HCT116 (cell line): Measurements from ENCODE around the gene APOH. TPM values are rescaled to one million over a fixed set of nuclear protein-coding genes. Genes with fewer than 3 reads are reported as not detected.

Experiments used
- ATAC-seq: fragments of 200-7000 bp; cut with Tn5 transposase; 2 replicates; pipeline ENCODE4 v1.9.1; 2020; ENCODE audit warnings: mild to moderate bottlenecking, moderate library complexity
- BruUV-seq: library from RNA; stranded (reverse); fragments of 400-500 nt; replicated peaks from 2 replicates; lab custom pipeline; 2021; lab: Mats Ljungman, UMichigan
- CTCF ChIA-PET: fragments of 300-600 bp; sonication (Branson Sonifier 250); formaldehyde crosslinking; loops from one replicate; lab custom pipeline; 2021; ENCODE audit warnings: antibody characterized with exemption; lab: Charles Lee
- POLR2A ChIA-PET: fragments of 300-600, 350-600 bp; sonication (Branson Sonifier 250); formaldehyde crosslinking; loops from one replicate; lab custom pipeline; 2021; ENCODE audit warnings: antibody characterized with exemption; lab: Charles Lee
- RAD21 ChIA-PET, 2 experiments: fragments of 300-600 bp; sonication (Branson Sonifier 250); formaldehyde crosslinking; loops; one replicate each; lab custom pipeline; 2023; ENCODE audit warnings: low total read pairs in 2 of 2; ENCODE audit not compliant: uncharacterized antibody in 2 of 2, unreplicated experiment in 2 of 2, low non-redundant PET in 1 of 2; lab: Charles Lee
- DNase-seq: peaks from one replicate; pipeline ENCODE4 v3.0.0-alpha.2; 2010; ENCODE audit warnings: low read depth, low spot score
- H2AFZ ChIP-seq: fragments of 200-600 bp; shearing (Covaris generic), sonication (generic); 2 replicates; pipeline ENCODE4 v1.6.1; 2017; ENCODE audit warnings: low read depth, mixed run types, mixed read lengths, antibody characterized with exemption, low read length; ENCODE audit not compliant: poor library complexity, severe bottlenecking
- H3K27ac ChIP-seq: 2 replicates; pipeline ENCODE4 v1.5.1; 2012; ENCODE audit warnings: low read depth, low read length
- H3K27me3 ChIP-seq: fragments of 200-600 bp; sonication (generic); 2 replicates; pipeline ENCODE4 v1.6.1; 2016; ENCODE audit warnings: mixed run types, low read length, mixed read lengths; ENCODE audit not compliant: insufficient read depth
- H3K36me3 ChIP-seq, 2 experiments: fragments of 200-500 bp in 1 of 2; fragments of 200-600 bp in 1 of 2; sonication (Bioruptor generic) in 1 of 2; sonication (generic) in 1 of 2; 2 replicates each; pipeline versions ENCODE4 v1.5.1 to v1.6.1; 2014 to 2016; ENCODE audit warnings: low read length in 2 of 2, inconsistent platforms in 1 of 2, mixed read lengths in 1 of 2, mixed run types in 1 of 2; ENCODE audit not compliant: insufficient read depth in 2 of 2, control insufficient read depth in 1 of 2
- H3K4me1 ChIP-seq, 2 experiments: fragments of 200-600 bp in 1 of 2; sonication (generic) in 1 of 2; 2 replicates each; pipeline versions ENCODE4 v1.5.1 to v1.6.1; 2012 to 2017; ENCODE audit warnings: low read length in 2 of 2, inconsistent platforms in 1 of 2, mild to moderate bottlenecking in 1 of 2, mixed read lengths in 1 of 2, mixed run types in 1 of 2, moderate library complexity in 1 of 2; ENCODE audit not compliant: insufficient read depth in 2 of 2, control insufficient read depth in 1 of 2
- H3K4me2 ChIP-seq: fragments of 200-600 bp; sonication (generic); 2 replicates; pipeline ENCODE4 v1.6.1; 2017; ENCODE audit warnings: mixed run types, low read length, mixed read lengths
- H3K4me3 ChIP-seq, 2 experiments: fragments of 200-600 bp in 1 of 2; sonication (generic) in 1 of 2; replicated peaks in 1 of 2; 2 replicates each; pipeline ENCODE4 v1.5.1; 2011 to 2016; ENCODE audit warnings: low read length in 2 of 2, control low read depth in 1 of 2, low read depth in 1 of 2, mild to moderate bottlenecking in 1 of 2, mixed read lengths in 1 of 2, mixed run types in 1 of 2
- H3K79me2 ChIP-seq: fragments of 200-600 bp; sonication (generic); 2 replicates; pipeline ENCODE4 v1.6.1; 2017; ENCODE audit warnings: mild to moderate bottlenecking, mixed run types, low read length, moderate library complexity, mixed read lengths; ENCODE audit not compliant: insufficient read depth
- H3K9ac ChIP-seq: fragments of 200-600 bp; sonication (generic); 2 replicates; pipeline ENCODE4 v1.6.1; 2016; ENCODE audit warnings: low read length, mixed read lengths
- H3K9me2 ChIP-seq: fragments of 200-600 bp; sonication (generic), shearing (Covaris generic); 2 replicates; pipeline ENCODE4 v1.6.1; 2017; ENCODE audit warnings: mixed run types, mild to moderate bottlenecking, moderate library complexity; ENCODE audit not compliant: insufficient read depth
- H3K9me3 ChIP-seq, 2 experiments: fragments of 200-500 bp in 1 of 2; fragments of 200-600 bp in 1 of 2; sonication (Bioruptor generic) in 1 of 2; sonication (generic) in 1 of 2; 2 replicates each; pipeline ENCODE4 v1.6.1; 2014 to 2017; ENCODE audit warnings: low read length in 2 of 2, mixed read lengths in 2 of 2, inconsistent platforms in 1 of 2, low read depth in 1 of 2, mild to moderate bottlenecking in 1 of 2, mixed run types in 1 of 2, moderate library complexity in 1 of 2; ENCODE audit not compliant: control insufficient read depth in 1 of 2, insufficient read depth in 1 of 2
- H4K20me1 ChIP-seq: fragments of 200-600 bp; sonication (generic), shearing (Covaris generic); 2 replicates; pipeline ENCODE4 v1.6.1; 2017; ENCODE audit warnings: mixed run types, mild to moderate bottlenecking, moderate library complexity; ENCODE audit not compliant: insufficient read depth
- CBX3 ChIP-seq: IDR thresholded peaks from 2 replicates; pipeline ENCODE4 v1.6.1; 2012; ENCODE audit warnings: low read depth
- CEBPB ChIP-seq: IDR thresholded peaks from 2 replicates; pipeline ENCODE4 v1.6.1; 2012; ENCODE audit warnings: low read depth
- EGR1 ChIP-seq: IDR thresholded peaks from 2 replicates; pipeline ENCODE4 v1.6.1; 2012; ENCODE audit warnings: low read depth
- ELF1 ChIP-seq: IDR thresholded peaks from 2 replicates; pipeline ENCODE4 v1.6.1; 2012; ENCODE audit warnings: low read depth, borderline replicate concordance
- EZH2phosphoT487 ChIP-seq: fragments of 200-600 bp; IDR thresholded peaks from 2 replicates; pipeline ENCODE4 v1.6.1; 2018; ENCODE audit warnings: antibody characterized with exemption, borderline replicate concordance
- FOSL1 ChIP-seq: IDR thresholded peaks from 2 replicates; pipeline ENCODE4 v1.6.1; 2012; ENCODE audit warnings: low read depth
- JUND ChIP-seq: IDR thresholded peaks from 2 replicates; pipeline ENCODE4 v1.6.1; 2012
- POLR2A ChIP-seq: IDR thresholded peaks from 2 replicates; pipeline ENCODE4 v1.7.0; 2011; ENCODE audit warnings: borderline replicate concordance; ENCODE audit not compliant: insufficient read depth, insufficient read length; ENCODE audit errors: extremely low read depth
- RAD21 ChIP-seq: IDR thresholded peaks from 2 replicates; pipeline ENCODE4 v1.6.1; 2012; ENCODE audit warnings: low read depth, mild to moderate bottlenecking
- REST ChIP-seq: IDR thresholded peaks from 2 replicates; pipeline ENCODE4 v1.6.1; 2012; ENCODE audit warnings: low read depth
- SRF ChIP-seq: IDR thresholded peaks from 2 replicates; pipeline ENCODE4 v1.6.1; 2012; ENCODE audit warnings: low read depth
- TCF7L2 ChIP-seq: IDR thresholded peaks from 2 replicates; pipeline ENCODE4 v1.7.0; 2011; ENCODE audit warnings: borderline replicate concordance, inconsistent platforms; ENCODE audit not compliant: insufficient read depth, insufficient read length; ENCODE audit errors: extremely low read depth
- YY1 ChIP-seq: IDR thresholded peaks from 2 replicates; pipeline ENCODE4 v1.6.1; 2011; ENCODE audit warnings: low read length, low read depth, moderate library complexity, mild to moderate bottlenecking; ENCODE audit not compliant: insufficient replicate concordance; ENCODE audit errors: extremely low read depth
- ZBTB33 ChIP-seq: IDR thresholded peaks from 2 replicates; pipeline ENCODE4 v1.6.1; 2011; ENCODE audit warnings: mild to moderate bottlenecking, low read length, moderate library complexity; ENCODE audit not compliant: insufficient replicate concordance; ENCODE audit errors: extremely low read depth
- intact Hi-C: fragments of 100-400 bp; cut with micrococcal nuclease; formaldehyde crosslinking; loops from 2 replicates; pipeline ENCODE4 v1.10.0; 2022
- total RNA-seq: library from RNA; stranded (reverse); gene quantifications from one replicate; pipeline ENCODE4 v1.2.1, GENCODE V29; 2021; ENCODE audit not compliant: unreplicated experiment
- TF ChIP-seq, protein P1 (sequence below): IDR thresholded peaks from 2 replicates; pipeline ENCODE4 v1.6.1; 2012
- TF ChIP-seq, protein P2 (sequence below): IDR thresholded peaks from 2 replicates; pipeline ENCODE4 v1.6.1; 2012

Gene APOH
- total RNA-seq, 1 experiment from 2014 or later: 1.7 TPM

DNA sequence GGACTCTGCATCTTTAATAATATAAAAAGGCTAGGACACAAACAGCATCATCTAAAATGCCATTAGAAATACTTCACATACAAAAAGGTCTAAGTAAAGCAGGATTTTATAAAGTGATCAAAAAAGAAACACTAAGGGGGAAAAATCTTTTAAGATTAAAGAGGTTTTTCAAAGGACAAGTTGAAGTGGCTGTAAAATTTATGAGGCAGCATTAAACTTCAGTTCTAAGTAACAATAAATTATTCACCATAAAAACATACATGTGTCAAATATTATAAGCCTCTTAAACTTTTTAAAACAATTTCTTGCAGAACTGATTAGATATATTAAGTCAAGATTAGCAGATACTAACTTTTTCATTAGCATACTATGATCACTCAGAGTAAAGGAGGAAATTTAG, 58.0 kb downstream of the APOH start (continued):
- TF ChIP-seq POLR2A (no peak), REST (no peak)

GRCh38 chr17:66169839-66170238, 59.4 kb downstream of the APOH start:
- H3K4me2 ChIP-seq: no peak overlapping the region
- BruUV-seq: no TSS peak
- RAD21 ChIA-PET: no interaction called here
- TF ChIP-seq TCF7L2 (no peak), POLR2A (no peak), ELF1 (no peak), EGR1 (no peak), RAD21 (no peak), SRF (no peak), CBX3 (no peak), JUND (no peak), ZBTB33 (no peak), FOSL1 (no peak), REST (no peak), CEBPB (no peak), YY1 (no peak), EZH2phosphoT487 (no peak)
- TF ChIP-seq, protein P1, sequence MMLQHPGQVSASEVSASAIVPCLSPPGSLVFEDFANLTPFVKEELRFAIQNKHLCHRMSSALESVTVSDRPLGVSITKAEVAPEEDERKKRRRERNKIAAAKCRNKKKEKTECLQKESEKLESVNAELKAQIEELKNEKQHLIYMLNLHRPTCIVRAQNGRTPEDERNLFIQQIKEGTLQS: no peak
- TF ChIP-seq, protein P2, sequence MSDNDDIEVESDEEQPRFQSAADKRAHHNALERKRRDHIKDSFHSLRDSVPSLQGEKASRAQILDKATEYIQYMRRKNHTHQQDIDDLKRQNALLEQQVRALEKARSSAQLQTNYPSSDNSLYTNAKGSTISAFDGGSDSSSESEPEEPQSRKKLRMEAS: no peak

More at GRCh38 chr17:66169839-66170238, 59.4 kb downstream of the APOH start:
- Histone ChIP-seq H3K9me3 (no peaks in the 10 kb centered on the region), H3K9me2 (no peaks in the 10 kb centered on the region), H3K27me3 (no peaks in the 10 kb centered on the region), H3K36me3 (no peaks in the 10 kb centered on the region), H3K4me3 (no peak overlapping the region), H4K20me1 (no peaks in the 10 kb centered on the region), H3K9ac (no peak overlapping the region), H3K27ac (no peak overlapping the region), H3K79me2 (no peaks in the 10 kb centered on the region), H3K4me1 (no peaks in the 10 kb centered on the region), H2AFZ (no peak overlapping the region)
- DNase-seq (no peak), ATAC-seq (no peak)
- intact Hi-C loops: loop anchor here (10.0 kb wide), 1 partner anchor 375 kb away; no protein-coding TSS in a partner anchor
- ChIA-PET CTCF (interaction anchor here (1.4 to 1.6 kb wide), 2 partner anchors 504 to 938 kb away, joined by 3 to 8 read pairs; no protein-coding TSS in a partner anchor), POLR2A (no interaction called here)
